A549 (cell line): ENCODE results near the gene MDC1.

Experiments used
- TF ChIP-seq, protein P1 (sequence below): fragments of >200 bp; sonication (Bioruptor Twin); formaldehyde crosslinking; IDR thresholded peaks from 3 replicates; pipeline ENCODE4 v1.5.1; 2016
- TF ChIP-seq, protein P2 (sequence below): fragments of 150-350 bp; IDR thresholded peaks from 2 replicates; pipeline ENCODE4 v1.6.1; 2014; ENCODE audit warnings: low read depth, mild to moderate bottlenecking, low read length

DNA sequence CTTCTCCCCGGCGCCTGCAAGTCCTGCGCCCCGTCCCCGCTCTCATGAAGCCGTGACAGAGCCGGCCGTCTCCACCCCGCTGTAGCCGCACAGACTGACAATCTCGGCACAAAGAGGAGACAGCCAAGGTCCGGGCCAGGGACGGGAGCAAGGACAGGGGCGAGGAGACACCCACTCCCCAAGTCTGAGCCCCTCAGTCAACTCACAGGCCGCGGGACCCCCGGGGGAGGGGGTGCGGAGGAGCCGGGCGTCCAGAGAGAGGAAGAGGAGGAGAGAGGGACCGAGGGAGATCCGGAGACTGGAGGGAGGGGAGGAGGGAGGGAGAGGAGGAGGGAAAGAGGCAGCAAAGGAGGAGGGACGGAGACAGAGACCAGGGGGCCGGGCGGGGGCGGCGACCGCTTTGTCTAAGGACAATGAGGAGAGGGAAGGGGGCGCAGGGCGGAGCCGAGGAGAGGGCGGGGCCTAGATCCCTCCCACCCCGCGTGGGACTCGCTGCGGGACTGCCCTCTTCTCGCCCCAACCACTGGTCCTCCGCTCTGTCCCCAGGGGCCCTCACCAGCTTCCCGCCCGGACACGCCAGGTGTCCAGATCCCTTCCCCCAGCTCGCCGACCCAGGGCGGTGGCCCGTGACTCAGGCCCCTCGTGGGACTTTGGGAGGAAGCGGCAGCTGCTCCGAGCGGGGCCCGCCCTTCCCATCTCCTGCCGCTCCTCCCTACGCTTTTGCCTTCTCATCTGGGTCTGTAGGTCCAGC lies 30.0 kb downstream of the MDC1 start:
- TF ChIP-seq, protein P1, sequence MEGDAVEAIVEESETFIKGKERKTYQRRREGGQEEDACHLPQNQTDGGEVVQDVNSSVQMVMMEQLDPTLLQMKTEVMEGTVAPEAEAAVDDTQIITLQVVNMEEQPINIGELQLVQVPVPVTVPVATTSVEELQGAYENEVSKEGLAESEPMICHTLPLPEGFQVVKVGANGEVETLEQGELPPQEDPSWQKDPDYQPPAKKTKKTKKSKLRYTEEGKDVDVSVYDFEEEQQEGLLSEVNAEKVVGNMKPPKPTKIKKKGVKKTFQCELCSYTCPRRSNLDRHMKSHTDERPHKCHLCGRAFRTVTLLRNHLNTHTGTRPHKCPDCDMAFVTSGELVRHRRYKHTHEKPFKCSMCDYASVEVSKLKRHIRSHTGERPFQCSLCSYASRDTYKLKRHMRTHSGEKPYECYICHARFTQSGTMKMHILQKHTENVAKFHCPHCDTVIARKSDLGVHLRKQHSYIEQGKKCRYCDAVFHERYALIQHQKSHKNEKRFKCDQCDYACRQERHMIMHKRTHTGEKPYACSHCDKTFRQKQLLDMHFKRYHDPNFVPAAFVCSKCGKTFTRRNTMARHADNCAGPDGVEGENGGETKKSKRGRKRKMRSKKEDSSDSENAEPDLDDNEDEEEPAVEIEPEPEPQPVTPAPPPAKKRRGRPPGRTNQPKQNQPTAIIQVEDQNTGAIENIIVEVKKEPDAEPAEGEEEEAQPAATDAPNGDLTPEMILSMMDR, result no peak
- TF ChIP-seq, protein P2, sequence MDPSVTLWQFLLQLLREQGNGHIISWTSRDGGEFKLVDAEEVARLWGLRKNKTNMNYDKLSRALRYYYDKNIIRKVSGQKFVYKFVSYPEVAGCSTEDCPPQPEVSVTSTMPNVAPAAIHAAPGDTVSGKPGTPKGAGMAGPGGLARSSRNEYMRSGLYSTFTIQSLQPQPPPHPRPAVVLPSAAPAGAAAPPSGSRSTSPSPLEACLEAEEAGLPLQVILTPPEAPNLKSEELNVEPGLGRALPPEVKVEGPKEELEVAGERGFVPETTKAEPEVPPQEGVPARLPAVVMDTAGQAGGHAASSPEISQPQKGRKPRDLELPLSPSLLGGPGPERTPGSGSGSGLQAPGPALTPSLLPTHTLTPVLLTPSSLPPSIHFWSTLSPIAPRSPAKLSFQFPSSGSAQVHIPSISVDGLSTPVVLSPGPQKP, result no peak
